ENCODE data around the gene MEFV. TPM values are rescaled to one million over a fixed set of nuclear protein-coding genes. Genes with fewer than 3 reads are reported as not detected.

The MEFV gene
- total RNA-seq, 1 experiment from 2014 or later, result 0.46 TPM

DNA sequence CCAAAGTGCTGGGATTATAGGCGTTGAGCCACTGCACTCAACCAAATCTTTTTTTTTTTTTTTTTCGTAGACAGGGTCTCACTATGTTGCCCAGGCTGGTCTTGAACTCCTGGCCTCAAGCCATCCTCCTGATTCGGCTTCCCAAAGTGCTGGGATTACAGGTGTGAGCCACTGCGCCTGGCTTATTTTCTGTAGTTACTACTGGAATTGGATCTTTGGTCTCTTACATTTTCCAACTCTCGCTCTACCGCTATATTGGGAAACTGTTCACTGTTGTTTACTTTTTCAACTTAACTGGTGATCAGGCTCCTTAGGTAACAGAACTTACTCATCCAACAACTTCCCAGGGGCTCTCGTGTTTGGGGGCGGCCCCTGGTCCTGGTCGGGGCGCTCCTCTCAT lies 35.6 kb downstream of the MEFV start:
- H3K9me3 ChIP-seq (ENCODE audit: control insufficient read depth, insufficient read depth, low read depth, low read length), result peaks cover 41% of the 10 kb centered on the region
- no peaks in the 10 kb centered on the region for H3K4me1 ChIP-seq (ENCODE audit: control insufficient read depth, insufficient read depth, low read length)
- H3K4me3 ChIP-seq (ENCODE audit: low read depth in 2 of 2, low read length in 2 of 2), result no peak overlapping the region
- peaks cover 8% of the 10 kb centered on the region; the same call in 1 of the 2 replicates for H3K36me3 ChIP-seq (ENCODE audit: control insufficient read depth, insufficient read depth, low read length)
- in situ Hi-C loops (cut with HindIII; ENCODE audit: low pct_unique_long_range_greater_than_20kb, low sequenced_read_pairs) (no loop called here), intact Hi-C loops (cut with micrococcal nuclease; ENCODE audit: unreplicated experiment) (no loop called here)
- ChIA-PET POLR2A (no interaction called here), CTCF (interaction anchor here (0.7 kb wide), 1 partner anchor 28 kb away, joined by 9 read pairs; no protein-coding TSS in a partner anchor)
- DNase-seq (ENCODE audit: low read depth, low spot score), result no peak
- H3K27me3 ChIP-seq (ENCODE audit: control insufficient read depth, insufficient read depth, low read length), result no peaks in the 10 kb centered on the region
- H3K27ac ChIP-seq (ENCODE audit: low read length), result no peak overlapping the region
- ATAC-seq, result no peak
- BruUV-seq (replicated peaks), result no TSS peak
- no peak for TF ChIP-seq POLR2AphosphoS5 (IDR thresholded peaks at IDR 0.05; ENCODE audit: low read depth, low read length)

DNA sequence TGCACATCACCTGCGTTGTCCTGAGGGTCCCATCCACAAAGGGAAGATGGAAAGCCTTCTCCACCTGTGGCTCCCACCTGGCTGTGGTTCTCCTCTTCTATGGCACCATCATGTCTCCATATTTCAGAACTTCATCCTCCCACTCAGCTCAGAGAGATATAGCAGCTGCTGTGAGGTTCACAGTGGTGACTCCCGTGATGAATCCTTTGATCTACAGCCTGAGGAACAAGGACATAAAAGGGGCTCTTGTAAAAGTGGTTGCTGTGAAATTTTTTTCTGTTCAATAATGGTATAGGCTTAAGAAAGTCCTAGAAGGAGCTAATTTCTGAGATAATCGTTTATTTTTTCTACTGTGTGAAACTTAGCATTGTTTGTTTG lies 40.2 kb downstream of the MEFV start:
- in situ Hi-C loops (cut with HindIII; ENCODE audit: low pct_unique_long_range_greater_than_20kb, low sequenced_read_pairs) (no loop called here), intact Hi-C loops (cut with micrococcal nuclease; ENCODE audit: unreplicated experiment) (no loop called here)
- Histone ChIP-seq H3K36me3 (ENCODE audit: control insufficient read depth, insufficient read depth, low read length) (no peaks in the 10 kb centered on the region), H3K27me3 (ENCODE audit: control insufficient read depth, insufficient read depth, low read length) (no peaks in the 10 kb centered on the region), H3K9me3 (ENCODE audit: control insufficient read depth, insufficient read depth, low read depth, low read length) (no peaks in the 10 kb centered on the region), H3K4me3 (ENCODE audit: low read depth in 2 of 2, low read length in 2 of 2) (no peak overlapping the region), H3K4me1 (ENCODE audit: control insufficient read depth, insufficient read depth, low read length) (no peaks in the 10 kb centered on the region), H3K27ac (ENCODE audit: low read length) (no peak overlapping the region)
- TF ChIP-seq, protein P1, sequence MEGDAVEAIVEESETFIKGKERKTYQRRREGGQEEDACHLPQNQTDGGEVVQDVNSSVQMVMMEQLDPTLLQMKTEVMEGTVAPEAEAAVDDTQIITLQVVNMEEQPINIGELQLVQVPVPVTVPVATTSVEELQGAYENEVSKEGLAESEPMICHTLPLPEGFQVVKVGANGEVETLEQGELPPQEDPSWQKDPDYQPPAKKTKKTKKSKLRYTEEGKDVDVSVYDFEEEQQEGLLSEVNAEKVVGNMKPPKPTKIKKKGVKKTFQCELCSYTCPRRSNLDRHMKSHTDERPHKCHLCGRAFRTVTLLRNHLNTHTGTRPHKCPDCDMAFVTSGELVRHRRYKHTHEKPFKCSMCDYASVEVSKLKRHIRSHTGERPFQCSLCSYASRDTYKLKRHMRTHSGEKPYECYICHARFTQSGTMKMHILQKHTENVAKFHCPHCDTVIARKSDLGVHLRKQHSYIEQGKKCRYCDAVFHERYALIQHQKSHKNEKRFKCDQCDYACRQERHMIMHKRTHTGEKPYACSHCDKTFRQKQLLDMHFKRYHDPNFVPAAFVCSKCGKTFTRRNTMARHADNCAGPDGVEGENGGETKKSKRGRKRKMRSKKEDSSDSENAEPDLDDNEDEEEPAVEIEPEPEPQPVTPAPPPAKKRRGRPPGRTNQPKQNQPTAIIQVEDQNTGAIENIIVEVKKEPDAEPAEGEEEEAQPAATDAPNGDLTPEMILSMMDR (IDR thresholded peaks at IDR 0.05), result no peak
- no peak for TF ChIP-seq POLR2AphosphoS5 (IDR thresholded peaks at IDR 0.05; ENCODE audit: low read depth, low read length)
- TF ChIP-seq TCF7L2 (IDR thresholded peaks at IDR 0.05; ENCODE audit: low read depth, low read length), result no peak
- no peak for DNase-seq (ENCODE audit: low read depth, low spot score)
- no TSS peak for BruUV-seq (replicated peaks)
- CTCF ChIA-PET, result interaction anchor here (0.6 kb wide), 1 partner anchor 81 kb away, joined by 12 read pairs; no protein-coding TSS in a partner anchor
- POLR2A ChIA-PET, result interaction anchor here (0.7 kb wide), 1 partner anchor 428 kb away, joined by 6 read pairs; no protein-coding TSS in a partner anchor
- no peak for ATAC-seq

DNA sequence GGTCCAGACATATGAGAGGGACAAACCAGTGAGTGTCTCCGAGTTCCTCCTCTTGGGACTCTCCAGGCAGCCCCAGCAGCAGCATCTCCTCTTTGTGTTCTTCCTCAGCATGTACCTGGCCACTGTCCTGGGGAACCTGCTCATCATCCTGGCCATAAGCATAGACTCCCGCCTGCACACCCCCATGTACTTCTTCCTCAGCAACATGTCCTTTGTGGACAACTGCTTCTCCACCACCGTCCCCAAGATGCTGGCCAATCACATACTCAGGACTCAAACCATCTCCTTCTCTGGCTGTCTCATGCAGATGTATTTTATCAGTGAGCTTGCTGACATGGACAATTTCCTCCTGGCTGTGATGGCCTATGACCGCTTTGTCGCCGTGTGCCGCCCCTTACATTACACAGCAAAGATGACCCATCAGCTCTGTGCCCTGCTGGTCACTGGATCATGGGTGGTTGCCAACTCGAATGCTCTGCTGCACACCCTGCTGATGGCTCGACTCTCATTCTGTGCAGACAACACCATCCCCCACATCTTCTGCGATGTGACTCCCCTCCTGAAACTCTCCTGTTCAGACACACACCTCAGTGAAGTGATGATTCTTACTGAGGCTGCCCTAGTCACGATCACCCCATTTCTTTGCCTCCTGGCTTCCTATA lies 40.7 kb downstream of the MEFV start:
- ChIA-PET POLR2A (interaction anchor here (0.7 kb wide), 1 partner anchor 429 kb away, joined by 6 read pairs; no protein-coding TSS in a partner anchor), CTCF (no interaction called here)
- ATAC-seq, result no peak; the same call in 1 of the 2 replicates
- DNase-seq (ENCODE audit: low read depth, low spot score), result no peak
- no peak overlapping the region for H3K27ac ChIP-seq (ENCODE audit: low read length)
- in situ Hi-C loops (cut with HindIII; ENCODE audit: low pct_unique_long_range_greater_than_20kb, low sequenced_read_pairs), result no loop called here
- no peaks in the 10 kb centered on the region for H3K9me3 ChIP-seq (ENCODE audit: control insufficient read depth, insufficient read depth, low read depth, low read length)
- no peaks in the 10 kb centered on the region for H3K36me3 ChIP-seq (ENCODE audit: control insufficient read depth, insufficient read depth, low read length)
- no peaks in the 10 kb centered on the region for H3K27me3 ChIP-seq (ENCODE audit: control insufficient read depth, insufficient read depth, low read length)
- no TSS peak for BruUV-seq (replicated peaks)
- no peak overlapping the region for H3K4me3 ChIP-seq (ENCODE audit: low read depth in 2 of 2, low read length in 2 of 2)
- no peak for TF ChIP-seq POLR2AphosphoS5 (IDR thresholded peaks at IDR 0.05; ENCODE audit: low read depth, low read length)
- no peak for TF ChIP-seq SIN3A (IDR thresholded peaks at IDR 0.05; ENCODE audit: borderline replicate concordance, insufficient read depth, low read depth, low read length)
- no peaks in the 10 kb centered on the region for H3K4me1 ChIP-seq (ENCODE audit: control insufficient read depth, insufficient read depth, low read length)
- intact Hi-C loops (cut with micrococcal nuclease; ENCODE audit: unreplicated experiment), result no loop called here

DNA sequence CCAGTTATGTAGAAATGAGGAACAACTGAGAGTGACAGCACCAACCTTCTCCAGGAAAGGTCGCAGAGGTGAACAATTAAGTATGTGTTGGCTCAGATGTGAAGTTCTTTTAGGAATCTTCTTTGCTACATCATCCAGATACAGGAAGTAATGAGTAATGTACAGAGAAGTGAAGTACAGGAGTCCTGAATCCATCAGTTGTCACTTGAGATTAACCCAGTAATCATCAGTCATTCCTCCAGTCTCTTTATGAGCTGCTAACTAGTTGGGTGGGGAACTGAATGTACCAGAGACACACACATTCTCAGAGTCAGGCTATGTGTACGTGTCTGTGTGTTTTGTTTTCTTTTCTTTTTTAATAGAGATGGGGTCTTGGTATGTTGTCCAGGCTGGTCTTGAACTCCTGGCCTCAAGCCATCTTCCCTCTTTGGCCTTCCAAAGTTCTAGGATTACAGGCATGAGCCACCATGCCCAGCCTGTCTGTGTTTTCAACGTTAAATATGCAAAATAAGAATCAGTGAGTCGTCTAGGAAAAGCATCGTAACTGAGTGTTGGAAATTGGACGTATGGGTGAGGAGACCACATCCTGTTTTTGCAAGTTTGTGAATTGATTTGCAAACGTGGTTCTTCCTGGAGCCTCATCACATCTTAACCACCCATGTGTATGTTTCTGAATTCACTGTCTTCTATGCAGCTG lies 41.4 kb downstream of the MEFV start:
- BruUV-seq (replicated peaks), result no TSS peak
- in situ Hi-C loops (cut with HindIII; ENCODE audit: low pct_unique_long_range_greater_than_20kb, low sequenced_read_pairs) (no loop called here), intact Hi-C loops (cut with micrococcal nuclease; ENCODE audit: unreplicated experiment) (no loop called here)
- H3K4me1 ChIP-seq (ENCODE audit: control insufficient read depth, insufficient read depth, low read length), result no peaks in the 10 kb centered on the region
- no peaks in the 10 kb centered on the region for H3K36me3 ChIP-seq (ENCODE audit: control insufficient read depth, insufficient read depth, low read length)
- no peaks in the 10 kb centered on the region for H3K27me3 ChIP-seq (ENCODE audit: control insufficient read depth, insufficient read depth, low read length)
- TF ChIP-seq, protein P2, sequence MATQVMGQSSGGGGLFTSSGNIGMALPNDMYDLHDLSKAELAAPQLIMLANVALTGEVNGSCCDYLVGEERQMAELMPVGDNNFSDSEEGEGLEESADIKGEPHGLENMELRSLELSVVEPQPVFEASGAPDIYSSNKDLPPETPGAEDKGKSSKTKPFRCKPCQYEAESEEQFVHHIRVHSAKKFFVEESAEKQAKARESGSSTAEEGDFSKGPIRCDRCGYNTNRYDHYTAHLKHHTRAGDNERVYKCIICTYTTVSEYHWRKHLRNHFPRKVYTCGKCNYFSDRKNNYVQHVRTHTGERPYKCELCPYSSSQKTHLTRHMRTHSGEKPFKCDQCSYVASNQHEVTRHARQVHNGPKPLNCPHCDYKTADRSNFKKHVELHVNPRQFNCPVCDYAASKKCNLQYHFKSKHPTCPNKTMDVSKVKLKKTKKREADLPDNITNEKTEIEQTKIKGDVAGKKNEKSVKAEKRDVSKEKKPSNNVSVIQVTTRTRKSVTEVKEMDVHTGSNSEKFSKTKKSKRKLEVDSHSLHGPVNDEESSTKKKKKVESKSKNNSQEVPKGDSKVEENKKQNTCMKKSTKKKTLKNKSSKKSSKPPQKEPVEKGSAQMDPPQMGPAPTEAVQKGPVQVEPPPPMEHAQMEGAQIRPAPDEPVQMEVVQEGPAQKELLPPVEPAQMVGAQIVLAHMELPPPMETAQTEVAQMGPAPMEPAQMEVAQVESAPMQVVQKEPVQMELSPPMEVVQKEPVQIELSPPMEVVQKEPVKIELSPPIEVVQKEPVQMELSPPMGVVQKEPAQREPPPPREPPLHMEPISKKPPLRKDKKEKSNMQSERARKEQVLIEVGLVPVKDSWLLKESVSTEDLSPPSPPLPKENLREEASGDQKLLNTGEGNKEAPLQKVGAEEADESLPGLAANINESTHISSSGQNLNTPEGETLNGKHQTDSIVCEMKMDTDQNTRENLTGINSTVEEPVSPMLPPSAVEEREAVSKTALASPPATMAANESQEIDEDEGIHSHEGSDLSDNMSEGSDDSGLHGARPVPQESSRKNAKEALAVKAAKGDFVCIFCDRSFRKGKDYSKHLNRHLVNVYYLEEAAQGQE (IDR thresholded peaks at IDR 0.05; ENCODE audit: insufficient read depth in 1 of 2, low read depth in 2 of 2, low read length in 1 of 2), result no peak
- no peaks in the 10 kb centered on the region for H3K9me3 ChIP-seq (ENCODE audit: control insufficient read depth, insufficient read depth, low read depth, low read length)
- ATAC-seq (no peak), DNase-seq (ENCODE audit: low read depth, low spot score) (no peak)
- ChIA-PET POLR2A (no interaction called here), CTCF (no interaction called here)
- no peak overlapping the region for H3K4me3 ChIP-seq (ENCODE audit: low read depth in 2 of 2, low read length in 2 of 2)
- H3K27ac ChIP-seq (ENCODE audit: low read length), result no peak overlapping the region
